HEK293 (cell line): ENCODE measurements around the gene IMMT.

Experiments used
- CTCF ChIA-PET: fragments of 350-600 bp; formaldehyde crosslinking; extraction: SDS; loops from one replicate; lab custom pipeline; 2021; ENCODE audit warnings: antibody characterized with exemption; lab: Yijun Ruan, JAX
- POLR2A ChIA-PET: fragments of 300-600 bp; formaldehyde crosslinking; extraction: SDS; loops from one replicate; lab custom pipeline; 2020; ENCODE audit warnings: antibody characterized with exemption, inconsistent platforms; lab: Yijun Ruan, JAX
- H3K27ac ChIP-seq: fragments of 200-500 bp; sonication (Bioruptor generic); 2 replicates; pipeline ENCODE4 v1.5.1; 2014; ENCODE audit warnings: low read depth, low read length, control low read depth, inconsistent platforms; ENCODE audit errors: extremely low read depth
- H3K36me3 ChIP-seq, 2 experiments: fragments of 200-500 bp in 1 of 2; sonication (Bioruptor generic) in 1 of 2; 1 replicate in 1 of 2; 2 replicates in 1 of 2; pipeline ENCODE4 v1.5.1; 2014 to 2017; ENCODE audit warnings: inconsistent platforms in 2 of 2, low read length in 2 of 2; ENCODE audit not compliant: control insufficient read depth in 2 of 2, insufficient read depth in 1 of 2
- H3K4me1 ChIP-seq: fragments of 200-500 bp; sonication (Bioruptor generic); 2 replicates; pipeline ENCODE4 v1.5.1; 2014; ENCODE audit warnings: mild to moderate bottlenecking, low read length, inconsistent platforms; ENCODE audit not compliant: control insufficient read depth, insufficient read depth
- H3K4me3 ChIP-seq: 2 replicates; pipeline ENCODE4 v1.5.1; 2011; ENCODE audit warnings: low read depth, mild to moderate bottlenecking, control low read depth, low read length, moderate library complexity
- H3K9me3 ChIP-seq: fragments of 200-500 bp; sonication (Bioruptor generic); 2 replicates; pipeline ENCODE4 v1.5.1; 2014; ENCODE audit warnings: low read depth, low read length, inconsistent platforms; ENCODE audit not compliant: control insufficient read depth, insufficient read depth
- IKZF3 ChIP-seq: fragments of 450-650 bp; IDR thresholded peaks from 2 replicates; pipeline ENCODE4 v1.5.0; 2018; ENCODE audit warnings: missing biosample characterization, mild to moderate bottlenecking, missing genetic modification characterization, moderate library complexity
- KLF1 ChIP-seq: fragments of 450-650 bp; formaldehyde crosslinking; IDR thresholded peaks from 2 replicates; pipeline ENCODE4 v1.5.1; 2016; ENCODE audit warnings: missing biosample characterization, missing genetic modification characterization
- PRDM10 ChIP-seq: fragments of 450-650 bp; formaldehyde crosslinking; IDR thresholded peaks from 2 replicates; pipeline ENCODE4 v1.5.1; 2016; ENCODE audit warnings: missing biosample characterization, missing genetic modification characterization
- SCRT2 ChIP-seq: fragments of 450-650 bp; formaldehyde crosslinking; IDR thresholded peaks from 2 replicates; pipeline ENCODE4 v1.5.1; 2016; ENCODE audit warnings: missing biosample characterization, missing genetic modification characterization
- ZBTB1 ChIP-seq: fragments of 450-650 bp; formaldehyde crosslinking; IDR thresholded peaks from 2 replicates; pipeline ENCODE4 v1.5.1; 2016; ENCODE audit warnings: missing biosample characterization, missing genetic modification characterization
- ZEB2 ChIP-seq: fragments of 450-650 bp; formaldehyde crosslinking; IDR thresholded peaks from 2 replicates; pipeline ENCODE4 v1.5.1; 2016; ENCODE audit warnings: missing biosample characterization, missing genetic modification characterization
- ZFP69B ChIP-seq: fragments of 450-650 bp; formaldehyde crosslinking; IDR thresholded peaks from 2 replicates; pipeline ENCODE4 v1.5.1; 2016; ENCODE audit warnings: missing biosample characterization, missing genetic modification characterization
- ZNF157 ChIP-seq: fragments of 450-650 bp; formaldehyde crosslinking; IDR thresholded peaks from 2 replicates; pipeline ENCODE4 v1.5.1; 2016; ENCODE audit warnings: missing biosample characterization, missing genetic modification characterization
- ZNF223 ChIP-seq: fragments of 450-650 bp; formaldehyde crosslinking; IDR thresholded peaks from 2 replicates; pipeline ENCODE4 v1.5.1; 2016; ENCODE audit warnings: missing biosample characterization, missing genetic modification characterization
- ZNF280D ChIP-seq: fragments of 450-650 bp; formaldehyde crosslinking; IDR thresholded peaks from 2 replicates; pipeline ENCODE4 v1.5.1; 2016; ENCODE audit warnings: missing biosample characterization, missing genetic modification characterization
- ZNF335 ChIP-seq: fragments of 450-650 bp; formaldehyde crosslinking; conservative IDR thresholded peaks from 2 replicates; pipeline ENCODE4 v1.5.1; 2016; ENCODE audit warnings: missing biosample characterization, missing genetic modification characterization
- ZNF510 ChIP-seq: fragments of 450-650 bp; formaldehyde crosslinking; IDR thresholded peaks from 2 replicates; pipeline ENCODE4 v1.5.1; 2018; ENCODE audit warnings: mild to moderate bottlenecking, missing genetic modification characterization, missing biosample characterization; ENCODE audit not compliant: insufficient replicate concordance
- ZNF521 ChIP-seq: fragments of 450-650 bp; formaldehyde crosslinking; IDR thresholded peaks from 2 replicates; pipeline ENCODE4 v1.5.1; 2017; ENCODE audit warnings: missing biosample characterization, mild to moderate bottlenecking, missing genetic modification characterization
- ZNF571 ChIP-seq: fragments of 450-650 bp; formaldehyde crosslinking; IDR thresholded peaks from 2 replicates; pipeline ENCODE4 v1.5.0; 2017; ENCODE audit warnings: missing biosample characterization, missing genetic modification characterization
- ZNF76 ChIP-seq: fragments of 450-650 bp; formaldehyde crosslinking; IDR thresholded peaks from 2 replicates; pipeline ENCODE4; 2016; ENCODE audit warnings: low read depth, missing biosample characterization, missing genetic modification characterization, borderline replicate concordance
- ZNF776 ChIP-seq: fragments of 450-650 bp; formaldehyde crosslinking; IDR thresholded peaks from 2 replicates; pipeline ENCODE4 v1.5.0; 2017; ENCODE audit warnings: missing biosample characterization, missing genetic modification characterization, borderline replicate concordance
- ZNF843 ChIP-seq: fragments of 450-650 bp; formaldehyde crosslinking; IDR thresholded peaks from 2 replicates; pipeline ENCODE4 v1.5.1; 2016; ENCODE audit warnings: missing biosample characterization, missing genetic modification characterization
- ZSCAN30 ChIP-seq: fragments of 450-650 bp; IDR thresholded peaks from 2 replicates; pipeline ENCODE4 v1.5.1; 2018; ENCODE audit warnings: missing biosample characterization, mild to moderate bottlenecking, missing genetic modification characterization, moderate library complexity
- TF ChIP-seq, protein P1 (sequence below): fragments of 450-650 bp; IDR thresholded peaks from 2 replicates; pipeline ENCODE4 v1.5.1; 2018; ENCODE audit warnings: missing biosample characterization, missing genetic modification characterization
- TF ChIP-seq, protein P2 (sequence below): fragments of 450-650 bp; formaldehyde crosslinking; IDR thresholded peaks from 2 replicates; pipeline ENCODE4 v1.5.1; 2017; ENCODE audit warnings: missing biosample characterization, missing genetic modification characterization
- TF ChIP-seq, protein P3 (sequence below): fragments of 450-650 bp; formaldehyde crosslinking; IDR thresholded peaks from 2 replicates; pipeline ENCODE4 v1.5.1; 2017; ENCODE audit warnings: missing biosample characterization, missing genetic modification characterization

The IMMT gene

GRCh38 chr2:86195808-86196387, 636 bp upstream of the IMMT start (continued):
- no peak for TF ChIP-seq ZNF280D (tag by site-specific recombination)
- TF ChIP-seq, protein P1, sequence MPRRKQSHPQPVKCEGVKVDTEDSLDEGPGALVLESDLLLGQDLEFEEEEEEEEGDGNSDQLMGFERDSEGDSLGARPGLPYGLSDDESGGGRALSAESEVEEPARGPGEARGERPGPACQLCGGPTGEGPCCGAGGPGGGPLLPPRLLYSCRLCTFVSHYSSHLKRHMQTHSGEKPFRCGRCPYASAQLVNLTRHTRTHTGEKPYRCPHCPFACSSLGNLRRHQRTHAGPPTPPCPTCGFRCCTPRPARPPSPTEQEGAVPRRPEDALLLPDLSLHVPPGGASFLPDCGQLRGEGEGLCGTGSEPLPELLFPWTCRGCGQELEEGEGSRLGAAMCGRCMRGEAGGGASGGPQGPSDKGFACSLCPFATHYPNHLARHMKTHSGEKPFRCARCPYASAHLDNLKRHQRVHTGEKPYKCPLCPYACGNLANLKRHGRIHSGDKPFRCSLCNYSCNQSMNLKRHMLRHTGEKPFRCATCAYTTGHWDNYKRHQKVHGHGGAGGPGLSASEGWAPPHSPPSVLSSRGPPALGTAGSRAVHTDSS: 0 out of 2 replicates have a peak, but pooled peaks have one; percentile 5

DNA sequence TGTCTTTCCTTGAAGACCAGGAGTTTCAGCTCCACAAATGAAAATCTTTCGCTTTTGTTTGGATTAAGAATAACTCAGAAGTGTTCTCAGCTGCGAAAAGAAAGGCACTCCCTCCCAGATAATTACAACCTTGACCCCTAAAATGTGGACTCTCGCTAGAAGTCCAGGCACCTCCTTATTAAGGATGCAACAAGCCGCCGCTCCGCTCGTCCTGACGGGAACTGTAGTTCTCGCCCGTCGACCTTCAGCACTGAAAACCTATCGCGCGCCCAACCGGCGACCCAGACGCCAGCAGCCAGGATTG, 559 bp downstream of the IMMT start:
- Histone ChIP-seq H3K36me3 (peaks cover 3 to 15% of the 10 kb centered on the region in 2 experiments), H3K9me3 (no peaks in the 10 kb centered on the region), H3K4me1 (peaks cover 8% of the 10 kb centered on the region; the same call in 1 of the 2 replicates), H3K27ac (peak overlapping the region; percentile 97; the same call in 1 of the 2 replicates), H3K4me3 (peak overlapping the region; percentile 99)
- ChIA-PET POLR2A (interaction anchor here (1.0 to 2.8 kb wide), 5 partner anchors 9 to 247 kb away, joined by 3 to 18 read pairs (median 5); partner anchors contain the start of gene KDM3A), CTCF (no interaction called here)
- TF ChIP-seq ZNF571 (tag by site-specific recombination) (no peak), ZNF843 (tag by site-specific recombination) (no peak), ZNF335 (tag by site-specific recombination) (no peak), IKZF3 (tag by site-specific recombination) (no peak), ZNF776 (tag by site-specific recombination) (no peak), ZNF521 (tag by site-specific recombination) (no peak), ZBTB1 (tag by site-specific recombination) (no peak), ZSCAN30 (tag by site-specific recombination) (no peak), ZNF510 (tag by site-specific recombination) (no peak), KLF1 (no peak), PRDM10 (tag by site-specific recombination) (peak; percentile 62; the same call in 1 of the 2 replicates), SCRT2 (tag by site-specific recombination) (peak; percentile 98), ZNF76 (peak; percentile 75; the same call in 1 of the 2 replicates), ZNF223 (tag by site-specific recombination) (no peak), ZEB2 (tag by site-specific recombination) (no peak), ZFP69B (tag by site-specific recombination) (no peak), ZNF157 (tag by site-specific recombination) (no peak)
- TF ChIP-seq, protein P2, sequence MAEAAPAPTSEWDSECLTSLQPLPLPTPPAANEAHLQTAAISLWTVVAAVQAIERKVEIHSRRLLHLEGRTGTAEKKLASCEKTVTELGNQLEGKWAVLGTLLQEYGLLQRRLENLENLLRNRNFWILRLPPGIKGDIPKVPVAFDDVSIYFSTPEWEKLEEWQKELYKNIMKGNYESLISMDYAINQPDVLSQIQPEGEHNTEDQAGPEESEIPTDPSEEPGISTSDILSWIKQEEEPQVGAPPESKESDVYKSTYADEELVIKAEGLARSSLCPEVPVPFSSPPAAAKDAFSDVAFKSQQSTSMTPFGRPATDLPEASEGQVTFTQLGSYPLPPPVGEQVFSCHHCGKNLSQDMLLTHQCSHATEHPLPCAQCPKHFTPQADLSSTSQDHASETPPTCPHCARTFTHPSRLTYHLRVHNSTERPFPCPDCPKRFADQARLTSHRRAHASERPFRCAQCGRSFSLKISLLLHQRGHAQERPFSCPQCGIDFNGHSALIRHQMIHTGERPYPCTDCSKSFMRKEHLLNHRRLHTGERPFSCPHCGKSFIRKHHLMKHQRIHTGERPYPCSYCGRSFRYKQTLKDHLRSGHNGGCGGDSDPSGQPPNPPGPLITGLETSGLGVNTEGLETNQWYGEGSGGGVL: no peak
- TF ChIP-seq, protein P3, sequence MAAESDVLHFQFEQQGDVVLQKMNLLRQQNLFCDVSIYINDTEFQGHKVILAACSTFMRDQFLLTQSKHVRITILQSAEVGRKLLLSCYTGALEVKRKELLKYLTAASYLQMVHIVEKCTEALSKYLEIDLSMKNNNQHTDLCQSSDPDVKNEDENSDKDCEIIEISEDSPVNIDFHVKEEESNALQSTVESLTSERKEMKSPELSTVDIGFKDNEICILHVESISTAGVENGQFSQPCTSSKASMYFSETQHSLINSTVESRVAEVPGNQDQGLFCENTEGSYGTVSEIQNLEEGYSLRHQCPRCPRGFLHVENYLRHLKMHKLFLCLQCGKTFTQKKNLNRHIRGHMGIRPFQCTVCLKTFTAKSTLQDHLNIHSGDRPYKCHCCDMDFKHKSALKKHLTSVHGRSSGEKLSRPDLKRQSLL: no peak
- TF ChIP-seq, protein P1: no peak
